Activated naive CD8-positive, alpha-beta T cell treated with anti-CD3 and anti-CD28 coated beads for 36 hours (primary cell): ENCODE data around the gene NT5C1A. TPM values are rescaled to one million over a fixed set of nuclear protein-coding genes. Genes with fewer than 3 reads are reported as not detected.
A peak's percentile ranks its signal among the peaks of the same experiment; 100 is the strongest.

ENCODE experiments used
- DNase-seq: peaks from one replicate; pipeline ENCODE4 v3.0.0; 2021
- H3K27ac Mint-ChIP-seq: one replicate; pipeline ENCODE4 v1.8.0; 2022; ENCODE audit warnings: mild to moderate bottlenecking, moderate library complexity, mixed read lengths
- H3K27me3 Mint-ChIP-seq: one replicate; pipeline ENCODE4 v1.8.0; 2022; ENCODE audit warnings: mild to moderate bottlenecking, mixed read lengths
- H3K36me3 Mint-ChIP-seq: one replicate; pipeline ENCODE4 v1.8.0; 2021; ENCODE audit warnings: mild to moderate bottlenecking, mixed read lengths
- H3K4me1 Mint-ChIP-seq: one replicate; pipeline ENCODE4 v1.8.0; 2021; ENCODE audit warnings: mixed read lengths
- H3K4me3 Mint-ChIP-seq: one replicate; pipeline ENCODE4 v1.8.0; 2022; ENCODE audit warnings: mild to moderate bottlenecking, moderate library complexity, mixed read lengths
- H3K9me3 Mint-ChIP-seq: one replicate; pipeline ENCODE4 v1.8.0; 2022; ENCODE audit warnings: mixed read lengths
- total RNA-seq, 2 experiments: library from RNA; stranded (reverse); gene quantifications; one replicate each; pipeline ENCODE4 v1.2.3, GENCODE V29; 2021

The NT5C1A gene
- total RNA-seq, 2 experiments from 2014 or later, result 0.32 TPM; not detected in 1

GRCh38 chr1:39694026-39694425 is 22.1 kb upstream of the NT5C1A start:
- Mint-ChIP-seq H3K27me3 (peaks cover 35% of the 10 kb centered on the region), H3K27ac (no peak overlapping the region), H3K4me1 (peaks cover 39% of the 10 kb centered on the region), H3K36me3 (no peaks in the 10 kb centered on the region), H3K9me3 (no peaks in the 10 kb centered on the region), H3K4me3 (no peak overlapping the region)
- DNase-seq, result no peak

GRCh38 chr1:39692152-39693074 is 20.5 kb upstream of the NT5C1A start:
- no peaks in the 10 kb centered on the region for H3K36me3 Mint-ChIP-seq
- no peak overlapping the region for H3K27ac Mint-ChIP-seq
- peak overlapping the region; percentile 51 for H3K4me3 Mint-ChIP-seq
- H3K4me1 Mint-ChIP-seq, result peaks cover 39% of the 10 kb centered on the region
- no peaks in the 10 kb centered on the region for H3K9me3 Mint-ChIP-seq
- DNase-seq, result peak; percentile 23
- peaks cover 34% of the 10 kb centered on the region for H3K27me3 Mint-ChIP-seq

GRCh38 chr1:39691383-39692151 is 19.7 kb upstream of the NT5C1A start, which contains the start of gene HPCAL4:
HPCAL4 (minus strand) TSS chr1:39691433; CDS start chr1:39684603, 6,830 bp downstream.
- peaks cover 35% of the 10 kb centered on the region for H3K27me3 Mint-ChIP-seq
- peak within 1 kb of the TSS; percentile 56 for H3K27ac Mint-ChIP-seq
- peaks cover 39% of the 10 kb centered on the region for H3K4me1 Mint-ChIP-seq
- H3K4me3 Mint-ChIP-seq, result peak within 1 kb of the TSS; percentile 81
- no peaks in the 10 kb centered on the region for H3K9me3 Mint-ChIP-seq
- DNase-seq, result peak; percentile 86
- no peaks in the 10 kb centered on the region for H3K36me3 Mint-ChIP-seq

GRCh38 chr1:39690794-39691382 is 19.0 kb upstream of the NT5C1A start:
- peak overlapping the region; percentile 81 for H3K4me3 Mint-ChIP-seq
- peak overlapping the region; percentile 56 for H3K27ac Mint-ChIP-seq
- H3K27me3 Mint-ChIP-seq, result peaks cover 40% of the 10 kb centered on the region
- H3K4me1 Mint-ChIP-seq, result peaks cover 39% of the 10 kb centered on the region
- no peaks in the 10 kb centered on the region for H3K36me3 Mint-ChIP-seq
- H3K9me3 Mint-ChIP-seq, result no peaks in the 10 kb centered on the region
- no peak for DNase-seq

- H3K27me3 Mint-ChIP-seq, result peaks cover 36% of the 10 kb centered on the region
- H3K36me3 Mint-ChIP-seq, result no peaks in the 10 kb centered on the region
- no peak for DNase-seq
- H3K4me1 Mint-ChIP-seq, result peaks cover 38% of the 10 kb centered on the region
- no peak overlapping the region for H3K27ac Mint-ChIP-seq
- H3K4me3 Mint-ChIP-seq, result peak overlapping the region; percentile 81
- no peaks in the 10 kb centered on the region for H3K9me3 Mint-ChIP-seq
Measured at GRCh38 chr1:39690225-39690624, 18.3 kb upstream of the NT5C1A start.

GRCh38 chr1:39689635-39690034 is 17.7 kb upstream of the NT5C1A start:
- H3K4me3 Mint-ChIP-seq, result no peak overlapping the region
- no peaks in the 10 kb centered on the region for H3K9me3 Mint-ChIP-seq

GRCh38 chr1:39689214-39689613 is 17.3 kb upstream of the NT5C1A start:
- H3K27me3 Mint-ChIP-seq, result peaks cover 43% of the 10 kb centered on the region
- H3K36me3 Mint-ChIP-seq, result no peaks in the 10 kb centered on the region
- no peak for DNase-seq
- H3K4me3 Mint-ChIP-seq, result no peak overlapping the region
- H3K9me3 Mint-ChIP-seq, result no peaks in the 10 kb centered on the region
- H3K4me1 Mint-ChIP-seq, result peaks cover 31% of the 10 kb centered on the region
- no peak overlapping the region for H3K27ac Mint-ChIP-seq

More at GRCh38 chr1:39689635-39690034, 17.7 kb upstream of the NT5C1A start:
- H3K27ac Mint-ChIP-seq, result no peak overlapping the region
- H3K4me1 Mint-ChIP-seq, result peaks cover 33% of the 10 kb centered on the region
- H3K36me3 Mint-ChIP-seq, result no peaks in the 10 kb centered on the region
- no peak for DNase-seq
- peaks cover 39% of the 10 kb centered on the region for H3K27me3 Mint-ChIP-seq

- H3K4me1 Mint-ChIP-seq, result peaks cover 29% of the 10 kb centered on the region
- no peaks in the 10 kb centered on the region for H3K36me3 Mint-ChIP-seq
- H3K27me3 Mint-ChIP-seq, result peaks cover 43% of the 10 kb centered on the region
- H3K9me3 Mint-ChIP-seq, result no peaks in the 10 kb centered on the region
- no peak for DNase-seq
- H3K27ac Mint-ChIP-seq, result no peak overlapping the region
- H3K4me3 Mint-ChIP-seq, result no peak overlapping the region
Measured at GRCh38 chr1:39688706-39689105, 16.8 kb upstream of the NT5C1A start.

- Mint-ChIP-seq H3K27me3 (peaks cover 34% of the 10 kb centered on the region), H3K36me3 (peaks cover 3% of the 10 kb centered on the region), H3K4me1 (peaks cover 22% of the 10 kb centered on the region), H3K9me3 (no peaks in the 10 kb centered on the region), H3K27ac (no peak overlapping the region), H3K4me3 (no peak overlapping the region)
- DNase-seq, result no peak
Measured at GRCh38 chr1:39687243-39687642, 15.3 kb upstream of the NT5C1A start.

- Mint-ChIP-seq H3K36me3 (peaks cover 3% of the 10 kb centered on the region), H3K27ac (no peak overlapping the region), H3K9me3 (no peaks in the 10 kb centered on the region), H3K4me1 (peaks cover 24% of the 10 kb centered on the region), H3K27me3 (peaks cover 24% of the 10 kb centered on the region), H3K4me3 (no peak overlapping the region)
- no peak for DNase-seq
Measured at GRCh38 chr1:39685071-39685470, 13.2 kb upstream of the NT5C1A start.

GRCh38 chr1:39684313-39684664 is 12.4 kb upstream of the NT5C1A start:
- peaks cover 20% of the 10 kb centered on the region for H3K27me3 Mint-ChIP-seq
- H3K9me3 Mint-ChIP-seq, result no peaks in the 10 kb centered on the region
- H3K36me3 Mint-ChIP-seq, result peaks cover 3% of the 10 kb centered on the region
- H3K27ac Mint-ChIP-seq, result no peak overlapping the region
- no peak overlapping the region for H3K4me3 Mint-ChIP-seq
- DNase-seq, result no peak
- H3K4me1 Mint-ChIP-seq, result peaks cover 16% of the 10 kb centered on the region

- Mint-ChIP-seq H3K9me3 (no peaks in the 10 kb centered on the region), H3K4me1 (peaks cover 14% of the 10 kb centered on the region), H3K36me3 (peaks cover 3% of the 10 kb centered on the region), H3K27ac (no peak overlapping the region), H3K27me3 (peaks cover 18% of the 10 kb centered on the region), H3K4me3 (no peak overlapping the region)
- DNase-seq, result no peak
Measured at GRCh38 chr1:39683591-39684312, 11.8 kb upstream of the NT5C1A start.

- H3K4me3 Mint-ChIP-seq, result no peak overlapping the region
- peaks cover 15% of the 10 kb centered on the region for H3K27me3 Mint-ChIP-seq
- H3K27ac Mint-ChIP-seq, result no peak overlapping the region
- DNase-seq, result no peak
- no peaks in the 10 kb centered on the region for H3K9me3 Mint-ChIP-seq
- peaks cover 14% of the 10 kb centered on the region for H3K4me1 Mint-ChIP-seq
- H3K36me3 Mint-ChIP-seq, result peaks cover 3% of the 10 kb centered on the region
Measured at GRCh38 chr1:39681999-39682398, 10.1 kb upstream of the NT5C1A start.

- H3K4me3 Mint-ChIP-seq, result no peak overlapping the region
Measured at GRCh38 chr1:39681294-39681693, 9.4 kb upstream of the NT5C1A start.

More at GRCh38 chr1:39681294-39681693, 9.4 kb upstream of the NT5C1A start:
- H3K27me3 Mint-ChIP-seq, result peaks cover 12% of the 10 kb centered on the region
- peaks cover 14% of the 10 kb centered on the region for H3K4me1 Mint-ChIP-seq
- H3K36me3 Mint-ChIP-seq, result peaks cover 3% of the 10 kb centered on the region
- no peaks in the 10 kb centered on the region for H3K9me3 Mint-ChIP-seq
- DNase-seq, result no peak
- no peak overlapping the region for H3K27ac Mint-ChIP-seq
